SK-N-SH (cell line): ENCODE data around the gene CDH23. TPM values are rescaled to one million over a fixed set of nuclear protein-coding genes. Genes with fewer than 3 reads are reported as not detected.

ENCODE experiments used
- CTCF ChIA-PET: fragments of 300-600, 350-600 bp; formaldehyde crosslinking; extraction: SDS; loops from one replicate; lab custom pipeline; 2021; lab: Yijun Ruan, JAX
- POLR2A ChIA-PET: fragments of 350-600 bp; sonication (Branson Sonifier 250); formaldehyde crosslinking; extraction: SDS; loops from one replicate; lab custom pipeline; 2020; ENCODE audit warnings: antibody characterized with exemption, inconsistent platforms; lab: Yijun Ruan, JAX
- DNase-seq: peaks from one replicate; pipeline ENCODE4 v3.0.0; 2012
- H2AFZ ChIP-seq: fragments of 200-600 bp; sonication (generic); 2 replicates; pipeline ENCODE4 v1.8.1; 2016; ENCODE audit warnings: antibody characterized with exemption, mild to moderate bottlenecking, low read depth
- H3F3A ChIP-seq: fragments of 200-600 bp; sonication (generic); replicated peaks from 2 replicates; pipeline ENCODE3; 2016; ENCODE audit warnings: antibody characterized with exemption, mild to moderate bottlenecking; ENCODE audit not compliant: insufficient read depth
- H3K27ac ChIP-seq, 2 experiments: fragments of 200-500 bp in 1 of 2; fragments of 200-600 bp in 1 of 2; sonication (Bioruptor generic) in 1 of 2; sonication (generic), shearing (Covaris generic) in 1 of 2; 2 replicates each; pipeline versions ENCODE4 v1.5.1 to v1.6.1; 2014 to 2016; ENCODE audit warnings: low read depth in 2 of 2, inconsistent platforms in 1 of 2, low read length in 1 of 2, mild to moderate bottlenecking in 1 of 2, mixed read lengths in 1 of 2
- H3K27me3 ChIP-seq: fragments of 200-600 bp; sonication (generic), shearing (Covaris generic); 2 replicates; pipeline ENCODE4 v1.6.1; 2016; ENCODE audit warnings: mixed run types; ENCODE audit not compliant: insufficient read depth
- H3K36me3 ChIP-seq, 2 experiments: fragments of 200-500 bp in 1 of 2; fragments of 200-600 bp in 1 of 2; sonication (Bioruptor generic) in 1 of 2; sonication (generic) in 1 of 2; replicated peaks in 1 of 2; 2 replicates each; pipeline versions ENCODE3 to v1.5.1; 2014 to 2016; ENCODE audit warnings: low read length in 1 of 2, mild to moderate bottlenecking in 1 of 2; ENCODE audit not compliant: insufficient read depth in 2 of 2, control insufficient read depth in 1 of 2
- H3K4me1 ChIP-seq, 2 experiments: fragments of 200-500 bp in 1 of 2; fragments of 200-600 bp in 1 of 2; sonication (Bioruptor generic) in 1 of 2; sonication (generic), shearing (Covaris generic) in 1 of 2; 2 replicates each; pipeline versions ENCODE4 v1.5.1 to v1.6.1; 2014 to 2016; ENCODE audit warnings: low read depth in 1 of 2, low read length in 1 of 2, mixed run types in 1 of 2; ENCODE audit not compliant: insufficient read depth in 2 of 2, control insufficient read depth in 1 of 2
- H3K4me2 ChIP-seq: fragments of 200-600 bp; sonication (generic), shearing (Covaris generic); 2 replicates; pipeline ENCODE4 v1.6.1; 2017; ENCODE audit warnings: mixed run types
- H3K4me3 ChIP-seq, 2 experiments: fragments of 200-500 bp in 1 of 2; fragments of 200-600 bp in 1 of 2; sonication (Bioruptor generic) in 1 of 2; sonication (generic), shearing (Covaris generic) in 1 of 2; 2 replicates each; pipeline versions ENCODE4 v1.5.1 to v1.8.1; 2014 to 2016; ENCODE audit warnings: low read depth in 2 of 2, inconsistent platforms in 1 of 2, low read length in 1 of 2, mild to moderate bottlenecking in 1 of 2, mixed read lengths in 1 of 2, moderate library complexity in 1 of 2
- H3K79me2 ChIP-seq: fragments of 200-600 bp; sonication (generic); 2 replicates; pipeline ENCODE4 v1.8.1; 2017; ENCODE audit warnings: mild to moderate bottlenecking; ENCODE audit not compliant: insufficient read depth
- H3K9ac ChIP-seq: fragments of 200-600 bp; sonication (generic); 2 replicates; pipeline ENCODE4 v1.6.1; 2017; ENCODE audit warnings: mixed run types
- H3K9me2 ChIP-seq: fragments of 200-600 bp; sonication (generic); 2 replicates; pipeline ENCODE4 v1.6.1; 2017; ENCODE audit warnings: mixed run types
- H3K9me3 ChIP-seq: fragments of 200-600 bp; sonication (generic); 2 replicates; pipeline ENCODE4 v1.6.1; 2017; ENCODE audit warnings: mixed run types, mild to moderate bottlenecking, moderate library complexity
- H4K20me1 ChIP-seq: fragments of 200-600 bp; sonication (generic); 2 replicates; pipeline ENCODE4 v1.6.1; 2017; ENCODE audit warnings: mild to moderate bottlenecking, mixed run types; ENCODE audit not compliant: insufficient read depth
- CHD2 ChIP-seq: fragments of 150-350 bp; IDR thresholded peaks from 2 replicates; pipeline ENCODE4 v1.6.1; 2018; ENCODE audit warnings: low read length; ENCODE audit not compliant: partially characterized antibody
- CTCF ChIP-seq: fragments of 200-600 bp; sonication (generic); IDR thresholded peaks from 2 replicates; pipeline ENCODE4 v1.6.1; 2017; ENCODE audit warnings: antibody characterized with exemption, mild to moderate bottlenecking, moderate library complexity
- EP300 ChIP-seq, 2 experiments: IDR thresholded peaks; 2 replicates each; pipeline versions ENCODE4 v1.4.0 to v1.6.1; 2012; ENCODE audit warnings: borderline replicate concordance in 1 of 2, low read depth in 1 of 2, low read length in 1 of 2
- FOSL2 ChIP-seq: IDR thresholded peaks from 2 replicates; pipeline ENCODE4 v1.4.0; 2012; ENCODE audit warnings: low read depth, mild to moderate bottlenecking, moderate library complexity, borderline replicate concordance
- FOXJ3 ChIP-seq: sonication (generic); formaldehyde crosslinking; IDR thresholded peaks from 2 replicates; pipeline ENCODE4 v1.5.1; 2020; ENCODE audit warnings: mild to moderate bottlenecking, missing genetic modification reagents
- FOXM1 ChIP-seq: IDR thresholded peaks from 2 replicates; pipeline ENCODE4 v1.4.0; 2012; ENCODE audit warnings: low read depth, mild to moderate bottlenecking
- GATA2 ChIP-seq: sonication (generic); formaldehyde crosslinking; IDR thresholded peaks from 2 replicates; pipeline ENCODE4 v1.5.0; 2020; ENCODE audit warnings: mild to moderate bottlenecking, missing genetic modification reagents
- JUND ChIP-seq: IDR thresholded peaks from 2 replicates; pipeline ENCODE4 v1.4.0; 2012
- MAX ChIP-seq: IDR thresholded peaks from 2 replicates; pipeline ENCODE4 v1.4.0; 2012; ENCODE audit warnings: low read depth
- MEF2A ChIP-seq: IDR thresholded peaks from 2 replicates; pipeline ENCODE4 v1.4.0; 2012; ENCODE audit warnings: low read depth, borderline replicate concordance
- MXI1 ChIP-seq: IDR thresholded peaks from 2 replicates; pipeline ENCODE4 v1.6.1; 2012; ENCODE audit warnings: mild to moderate bottlenecking, low read depth, low read length, improper control_type of control experiment
- NFIC ChIP-seq: IDR thresholded peaks from 2 replicates; pipeline ENCODE4 v1.4.0; 2012; ENCODE audit warnings: borderline replicate concordance
- PBX3 ChIP-seq: IDR thresholded peaks from 2 replicates; pipeline ENCODE4; 2012
- POLR2AphosphoS5 ChIP-seq: IDR thresholded peaks from 2 replicates; pipeline ENCODE4 v1.6.1; 2012; ENCODE audit warnings: low read depth, low read length
- RAD21 ChIP-seq: IDR thresholded peaks from 2 replicates; pipeline ENCODE4 v1.6.1; 2012; ENCODE audit warnings: mild to moderate bottlenecking, low read length
- RCOR1 ChIP-seq: fragments of 150-350 bp; IDR thresholded peaks from 2 replicates; pipeline ENCODE4 v1.6.1; 2017; ENCODE audit warnings: antibody characterized with exemption, low read length
- RXRA ChIP-seq: IDR thresholded peaks from 2 replicates; pipeline ENCODE4 v1.4.0; 2012; ENCODE audit warnings: low read depth, mild to moderate bottlenecking, borderline replicate concordance
- TAF1 ChIP-seq: IDR thresholded peaks from 2 replicates; pipeline ENCODE4 v1.6.1; 2012; ENCODE audit warnings: low read depth, mild to moderate bottlenecking, low read length, moderate library complexity, borderline replicate concordance
- TCF12 ChIP-seq: IDR thresholded peaks from 2 replicates; pipeline ENCODE4 v1.4.0; 2012
- USF2 ChIP-seq: fragments of 150-350 bp; IDR thresholded peaks from 2 replicates; pipeline ENCODE4 v1.6.1; 2017; ENCODE audit warnings: antibody characterized with exemption, low read length, low read depth, borderline replicate concordance
- WGBS: methylation state at CpG from one replicate; pipeline ENCODE4 v1.1.6; 2017; ENCODE audit warnings: low lambda C conversion rate; 5-methylcytosine and 5-hydroxymethylcytosine counted together
- polyA plus RNA-seq, 3 experiments: library from polyadenylated mRNA; depleted of rRNA; stranded (reverse); fragments of >200 nt; gene quantifications; 2 replicates each; pipeline ENCODE4 v1.2.3, GENCODE V29; 2012

Gene CDH23
- polyA plus RNA-seq, 1 of the 3 experiments (the other 2 are of a cell fraction), result 0.03 TPM

- Histone ChIP-seq H3K79me2 (peaks cover 96% of the 10 kb centered on the region), H3K4me3 (no peak overlapping the region), H3K9me3 (no peaks in the 10 kb centered on the region), H3K36me3 (peaks cover 16 to 23% of the 10 kb centered on the region in 2 experiments), H3K4me2 (peak overlapping the region; percentile 57), H3K27ac (peak overlapping the region; percentile 69 to 94), H4K20me1 (peaks cover 95% of the 10 kb centered on the region), H3K9me2 (no peaks in the 10 kb centered on the region), H3F3A (peaks cover 18% of the 10 kb centered on the region), H2AFZ (no peak overlapping the region), H3K9ac (no peak overlapping the region), H3K4me1 (peaks cover 48 to 49% of the 10 kb centered on the region in 2 experiments), H3K27me3 (no peaks in the 10 kb centered on the region)
- peak; percentile 85 for DNase-seq
- ChIA-PET POLR2A (interaction anchor here (0.6 to 1.3 kb wide), 5 partner anchors 15 to 506 kb away, joined by 3 to 9 read pairs (median 4); partner anchors contain the start of gene PSAP), CTCF (interaction anchor here (0.8 to 6.4 kb wide), 7 partner anchors 11 to 583 kb away, joined by 3 to 65 read pairs (median 3); no protein-coding TSS in a partner anchor)
- TF ChIP-seq TAF1 (no peak), RAD21 (peak; percentile 26; the same call in 1 of the 2 replicates), MEF2A (no peak), POLR2AphosphoS5 (peak; percentile 58; the same call in 1 of the 2 replicates), FOSL2 (peak; percentile 25; the same call in 1 of the 2 replicates), FOXM1 (no peak), NFIC (peak; percentile 89), MAX (peak; percentile 38; the same call in 1 of the 2 replicates), JUND (peak; percentile 24; the same call in 1 of the 2 replicates), GATA2 (CRISPR knock-in tag) (peak; percentile 89), FOXJ3 (CRISPR knock-in tag) (0 out of 2 replicates have a peak, but pooled peaks have one; percentile 18), TCF12 (peak; percentile 86), CTCF (no peak), MXI1 (peak; percentile 85; the same call in 1 of the 2 replicates), CHD2 (peak; percentile 90), RXRA (peak; percentile 24; the same call in 1 of the 2 replicates), EP300 (IDR thresholded peaks at IDR 0.05; ENCODE audit: borderline replicate concordance in 1 of 2, low read depth in 1 of 2, low read length in 1 of 2) (peak; percentile 32 to 77; a peak in 2 of 4 replicates), USF2 (no peak), RCOR1 (peak; percentile 83), PBX3 (peak; percentile 65)
- WGBS, result 42% methylated on average over 11 of the region's 11 CpGs
These were observed 439.2 kb downstream of the CDH23 start for GRCh38 chr10:71835671-71836595.
